Coronary artery (tissue), 2 donors: ENCODE measurements around the gene LPIN1.

ENCODE experiments used
- DNase-seq: peaks from one replicate; pipeline ENCODE4 v3.0.0-alpha.2; 2017; ENCODE audit warnings: low spot score
- H3K27ac ChIP-seq, 2 donors: fragments of 200-600 bp; sonication (generic); one replicate each; pipeline ENCODE4 v1.5.1; 2016 to 2019
- H3K4me3 ChIP-seq: fragments of 200-600 bp; sonication (generic); 2 replicates; pipeline ENCODE4 v1.5.1; 2016; ENCODE audit warnings: mild to moderate bottlenecking, moderate library complexity
- CTCF ChIP-seq: fragments of 200-600 bp; sonication (generic); IDR thresholded peaks from one replicate; pipeline ENCODE4 v1.5.1; 2019; ENCODE audit warnings: antibody characterized with exemption

The LPIN1 gene

GRCh38 chr2:11744631-11745394, 1.6 kb upstream of the LPIN1 start:
- TF ChIP-seq CTCF: no peak
- peak overlapping the region; percentile 55 for H3K4me3 ChIP-seq
- H3K27ac ChIP-seq: peak overlapping the region; percentile 62 to 72
- no peak for DNase-seq

- H3K4me3 ChIP-seq: peak overlapping the region; percentile 83
- no peak for TF ChIP-seq CTCF
- H3K27ac ChIP-seq: peak overlapping the region; percentile 87 to 93
- DNase-seq: no peak
These were observed 638 bp upstream of the LPIN1 start for GRCh38 chr2:11745613-11746375.

GRCh38 chr2:11746807-11747459, 501 bp downstream of the LPIN1 start:
- Histone ChIP-seq H3K27ac (peak overlapping the region; percentile 87 to 93), H3K4me3 (peak overlapping the region; percentile 83)
- no peak for TF ChIP-seq CTCF
- no peak for DNase-seq

- TF ChIP-seq CTCF: no peak
- Histone ChIP-seq H3K4me3 (peak overlapping the region; percentile 83), H3K27ac (no peak overlapping the region)
- no peak for DNase-seq
These were observed 1.8 kb downstream of the LPIN1 start for GRCh38 chr2:11748018-11748860.

GRCh38 chr2:11748861-11749645, 2.6 kb downstream of the LPIN1 start:
- no peak overlapping the region for H3K4me3 ChIP-seq
- H3K27ac ChIP-seq: no peak overlapping the region
- no peak for DNase-seq
- no peak for TF ChIP-seq CTCF
